Measurements from ENCODE around the gene RAI14.

The RAI14 gene

GRCh38 chr5:34656700-34657273 lies 659 bp downstream of the RAI14 start:
- Histone ChIP-seq H3K4me2 (ENCODE audit: low read depth, low read length) (peak overlapping the region; percentile 62), H3K79me2 (ENCODE audit: low read length) (peaks cover 15% of the 10 kb centered on the region; the same call in 1 of the 2 replicates), H3K9me3 (replicated peaks; ENCODE audit: insufficient read depth, low read length) (no peaks in the 10 kb centered on the region), H3K27me3 (replicated peaks; ENCODE audit: insufficient read depth, low read length) (no peaks in the 10 kb centered on the region), H3K36me3 (replicated peaks; ENCODE audit: insufficient read depth, low read length) (no peaks in the 10 kb centered on the region), H3K4me3 (ENCODE audit: low read length) (peak overlapping the region; percentile 80), H4K20me1 (ENCODE audit: insufficient read depth, low read length) (no peaks in the 10 kb centered on the region), H3K9me2 (replicated peaks; ENCODE audit: insufficient read depth, low read length) (no peaks in the 10 kb centered on the region), H3F3A (ENCODE audit: insufficient read depth, low read length) (peaks cover 14% of the 10 kb centered on the region), H3K4me1 (ENCODE audit: low read length) (0 out of 2 replicates have a peak, but pooled peaks cover 5% of the 10 kb centered on the region), H3K9ac (ENCODE audit: low read length) (peak overlapping the region; percentile 74), H3K27ac (ENCODE audit: low read length) (peak overlapping the region; percentile 76; the same call in 1 of the 2 replicates), H2AFZ (ENCODE audit: low read length) (peak overlapping the region; percentile 98)
- TF ChIP-seq EZH2phosphoT487 (IDR thresholded peaks at IDR 0.05; ENCODE audit: low read length) (no peak), EZH2 (optimal IDR thresholded peaks at IDR 0.05; ENCODE audit: low read depth, low read length) (no peak), CTCF (IDR thresholded peaks at IDR 0.05; ENCODE audit: low read length) (no peak)
- DNase-seq, result no peak

- peak overlapping the region; percentile 98 for H2AFZ ChIP-seq (ENCODE audit: low read length)
- H3F3A ChIP-seq (ENCODE audit: insufficient read depth, low read length), result peaks cover 14% of the 10 kb centered on the region
- DNase-seq, result no peak
- no peaks in the 10 kb centered on the region for H3K27me3 ChIP-seq (replicated peaks; ENCODE audit: insufficient read depth, low read length)
- H3K4me3 ChIP-seq (ENCODE audit: low read length), result peak overlapping the region; percentile 80
- peak overlapping the region; percentile 74; the same call in 1 of the 2 replicates for H3K9ac ChIP-seq (ENCODE audit: low read length)
- no peaks in the 10 kb centered on the region for H3K9me3 ChIP-seq (replicated peaks; ENCODE audit: insufficient read depth, low read length)
- H3K27ac ChIP-seq (ENCODE audit: low read length), result no peak overlapping the region
- peak overlapping the region; percentile 62 for H3K4me2 ChIP-seq (ENCODE audit: low read depth, low read length)
- H3K4me1 ChIP-seq (ENCODE audit: low read length), result 0 out of 2 replicates have a peak, but pooled peaks cover 5% of the 10 kb centered on the region
- peaks cover 19% of the 10 kb centered on the region; the same call in 1 of the 2 replicates for H3K79me2 ChIP-seq (ENCODE audit: low read length)
- H4K20me1 ChIP-seq (ENCODE audit: insufficient read depth, low read length), result no peaks in the 10 kb centered on the region
- H3K36me3 ChIP-seq (replicated peaks; ENCODE audit: insufficient read depth, low read length), result no peaks in the 10 kb centered on the region
- TF ChIP-seq CTCF (IDR thresholded peaks at IDR 0.05; ENCODE audit: low read length) (no peak), EZH2phosphoT487 (IDR thresholded peaks at IDR 0.05; ENCODE audit: low read length) (no peak), EZH2 (optimal IDR thresholded peaks at IDR 0.05; ENCODE audit: low read depth, low read length) (no peak)
- no peaks in the 10 kb centered on the region for H3K9me2 ChIP-seq (replicated peaks; ENCODE audit: insufficient read depth, low read length)
Observed at GRCh38 chr5:34657274-34657921, 1.3 kb downstream of the RAI14 start.

- Histone ChIP-seq H3F3A (ENCODE audit: insufficient read depth, low read length) (peaks cover 14% of the 10 kb centered on the region), H3K79me2 (ENCODE audit: low read length) (peaks cover 19% of the 10 kb centered on the region; the same call in 1 of the 2 replicates), H3K27ac (ENCODE audit: low read length) (no peak overlapping the region), H3K9me3 (replicated peaks; ENCODE audit: insufficient read depth, low read length) (no peaks in the 10 kb centered on the region), H3K36me3 (replicated peaks; ENCODE audit: insufficient read depth, low read length) (no peaks in the 10 kb centered on the region), H2AFZ (ENCODE audit: low read length) (no peak overlapping the region), H3K4me2 (ENCODE audit: low read depth, low read length) (no peak overlapping the region), H3K4me1 (ENCODE audit: low read length) (0 out of 2 replicates have a peak, but pooled peaks cover 5% of the 10 kb centered on the region), H3K4me3 (ENCODE audit: low read length) (no peak overlapping the region), H3K27me3 (replicated peaks; ENCODE audit: insufficient read depth, low read length) (no peaks in the 10 kb centered on the region), H4K20me1 (ENCODE audit: insufficient read depth, low read length) (no peaks in the 10 kb centered on the region), H3K9me2 (replicated peaks; ENCODE audit: insufficient read depth, low read length) (no peaks in the 10 kb centered on the region), H3K9ac (ENCODE audit: low read length) (no peak overlapping the region)
- TF ChIP-seq EZH2 (optimal IDR thresholded peaks at IDR 0.05; ENCODE audit: low read depth, low read length) (no peak), CTCF (IDR thresholded peaks at IDR 0.05; ENCODE audit: low read length) (no peak), EZH2phosphoT487 (IDR thresholded peaks at IDR 0.05; ENCODE audit: low read length) (no peak)
- no peak for DNase-seq
Observed at GRCh38 chr5:34657988-34658387, 1.9 kb downstream of the RAI14 start.

Data from MM.1S (cell line).